HepG2 (cell line): ENCODE results near the gene CHAF1A. TPM values are rescaled to one million over a fixed set of nuclear protein-coding genes. Genes with fewer than 3 reads are reported as not detected.
A peak's percentile ranks its signal among the peaks of the same experiment; 100 is the strongest.

Source experiments
- ATAC-seq: fragments of 200-7000 bp; cut with Tn5 transposase; 3 replicates; pipeline ENCODE4 v1.9.1; 2020; ENCODE audit warnings: mild to moderate bottlenecking, moderate library complexity
- BruUV-seq: library from RNA; stranded (reverse); fragments of 400-500 nt; replicated peaks from 2 replicates; lab custom pipeline; 2021; lab: Mats Ljungman, UMichigan
- CTCF ChIA-PET: fragments of 300-600 bp; formaldehyde crosslinking; extraction: SDS; loops from one replicate; lab custom pipeline; 2021; ENCODE audit warnings: low total read pairs, inconsistent platforms, low intra/inter-chr PET ratio; lab: Yijun Ruan, JAX
- POLR2A ChIA-PET: fragments of 350-600 bp; sonication (Branson Sonifier 250); formaldehyde crosslinking; loops from one replicate; lab custom pipeline; 2020; ENCODE audit warnings: antibody characterized with exemption, inconsistent platforms; lab: Yijun Ruan, JAX
- DNase-seq: peaks from one replicate; pipeline ENCODE4 v3.0.0-alpha.2; 2015; ENCODE audit warnings: low spot score
- FAIRE-seq: peaks from 3 replicates; lab custom pipeline; 2011; peaks lifted over from hg19 to GRCh38; lab: Jason Lieb, UNC
- H2AFZ ChIP-seq: one replicate; pipeline ENCODE4 v1.6.1; 2011; ENCODE audit warnings: low read length, inconsistent platforms
- H3K27ac ChIP-seq: fragments of 300-600 bp; 3 replicates; pipeline ENCODE4 v1.8.0; 2011; ENCODE audit warnings: mixed run types, mild to moderate bottlenecking, mixed read lengths, low read length, inconsistent platforms; ENCODE audit not compliant: insufficient read depth; ENCODE audit errors: extremely low read length
- H3K27me3 ChIP-seq, 2 experiments: fragments of 200-600 bp in 1 of 2; 2 replicates in 1 of 2; 3 replicates in 1 of 2; pipeline versions ENCODE4 v1.6.0 to v1.8.0; 2011; ENCODE audit warnings: low read length in 2 of 2, mild to moderate bottlenecking in 2 of 2, moderate library complexity in 2 of 2, inconsistent platforms in 1 of 2; ENCODE audit not compliant: insufficient read depth in 2 of 2, control insufficient read depth in 1 of 2
- H3K36me3 ChIP-seq, 2 experiments: fragments of 200-600 bp in 1 of 2; replicated peaks in 1 of 2; 2 replicates in 1 of 2; 3 replicates in 1 of 2; pipeline versions ENCODE4 v1.5.1 to v1.8.0; 2011; ENCODE audit warnings: low read length in 2 of 2, inconsistent platforms in 1 of 2; ENCODE audit not compliant: insufficient read depth in 2 of 2, control insufficient read depth in 1 of 2
- H3K4me1 ChIP-seq: 2 replicates; pipeline ENCODE4 v1.5.1; 2012; ENCODE audit warnings: low read length, inconsistent platforms; ENCODE audit not compliant: insufficient read depth
- H3K4me2 ChIP-seq: 2 replicates; pipeline ENCODE4 v1.6.0; 2011; ENCODE audit warnings: low read depth, low read length, inconsistent platforms
- H3K4me3 ChIP-seq, 3 experiments: fragments of 200-600 bp in 1 of 3; sonication (generic), shearing (Covaris generic) in 1 of 3; replicated peaks in 1 of 3; 2 replicates each; pipeline ENCODE4 v1.5.1; 2011 to 2016; ENCODE audit warnings: low read length in 3 of 3, inconsistent platforms in 2 of 3, low read depth in 2 of 3, mild to moderate bottlenecking in 2 of 3, control low read depth in 1 of 3, mixed read lengths in 1 of 3; ENCODE audit not compliant: insufficient read depth in 1 of 3
- H3K79me2 ChIP-seq: one replicate; pipeline ENCODE4 v1.6.1; 2011; ENCODE audit warnings: low read length, inconsistent platforms; ENCODE audit not compliant: insufficient read depth
- H3K9ac ChIP-seq: 2 replicates; pipeline ENCODE4 v1.6.0; 2011; ENCODE audit warnings: mild to moderate bottlenecking, low read depth, low read length, inconsistent platforms; ENCODE audit not compliant: insufficient read depth
- H3K9me3 ChIP-seq: 2 replicates; pipeline ENCODE4 v1.5.1; 2012; ENCODE audit warnings: mild to moderate bottlenecking, low read length
- H4K20me1 ChIP-seq: 2 replicates; pipeline ENCODE4 v1.6.0; 2011; ENCODE audit warnings: inconsistent platforms, mild to moderate bottlenecking, low read length, moderate library complexity; ENCODE audit not compliant: insufficient read depth
- ATF7 ChIP-seq, 2 experiments: fragments of 450-650 bp in 1 of 2; sonication (generic) in 1 of 2; formaldehyde crosslinking in 1 of 2; IDR thresholded peaks; 2 replicates each; pipeline versions ENCODE4 v1.4.0 to v1.6.1; 2016 to 2020; ENCODE audit warnings: antibody characterized with exemption in 1 of 2, mild to moderate bottlenecking in 1 of 2, missing genetic modification reagents in 1 of 2
- GPN1 ChIP-seq: sonication (generic); formaldehyde crosslinking; IDR thresholded peaks from 2 replicates; pipeline ENCODE4 v1.5.1; 2020; ENCODE audit warnings: missing genetic modification reagents, borderline replicate concordance
- HMG20A ChIP-seq: IDR thresholded peaks from 2 replicates; pipeline ENCODE4 v1.6.1; 2016; ENCODE audit warnings: borderline replicate concordance
- HNRNPK ChIP-seq: fragments of 200-400 bp; formaldehyde crosslinking; IDR thresholded peaks from 2 replicates; pipeline ENCODE4 v1.6.1; 2018; ENCODE audit warnings: low read length, low read depth, moderate library complexity, mild to moderate bottlenecking; ENCODE audit not compliant: poor library complexity, severe bottlenecking
- HNRNPL ChIP-seq: fragments of 200-400 bp; formaldehyde crosslinking; IDR thresholded peaks from 2 replicates; pipeline ENCODE4 v1.6.1; 2017; ENCODE audit warnings: mild to moderate bottlenecking, low read depth, low read length
- MAFF ChIP-seq: IDR thresholded peaks from 2 replicates; pipeline ENCODE4 v1.6.1; 2011; ENCODE audit warnings: low read depth, low read length, improper control_type of control experiment
- MAFK ChIP-seq, 2 experiments: IDR thresholded peaks in 1 of 2; conservative IDR thresholded peaks in 1 of 2; 2 replicates each; pipeline ENCODE4 v1.6.1; 2011; ENCODE audit warnings: improper control_type of control experiment in 2 of 2, low read length in 2 of 2
- MXI1 ChIP-seq: IDR thresholded peaks from 3 replicates; pipeline ENCODE4 v1.6.1; 2012; ENCODE audit warnings: low read depth, low read length, inconsistent platforms, borderline replicate concordance
- ZNF121 ChIP-seq: sonication (generic); formaldehyde crosslinking; IDR thresholded peaks from 2 replicates; pipeline ENCODE4 v1.5.0; 2020; ENCODE audit warnings: mild to moderate bottlenecking, missing genetic modification reagents
- ZNF207 ChIP-seq: fragments of 450-650 bp; IDR thresholded peaks from 2 replicates; pipeline ENCODE4 v1.6.1; 2016; ENCODE audit warnings: antibody characterized with exemption, borderline replicate concordance
- ZNF3 ChIP-seq: IDR thresholded peaks from 2 replicates; pipeline ENCODE4 v1.7.0; 2017; ENCODE audit warnings: inconsistent platforms
- ZNF547 ChIP-seq: sonication (generic); formaldehyde crosslinking; IDR thresholded peaks from 2 replicates; pipeline ENCODE4 v1.5.1; 2020; ENCODE audit warnings: mild to moderate bottlenecking, missing genetic modification reagents
- ZNF550 ChIP-seq: sonication (generic); formaldehyde crosslinking; IDR thresholded peaks from 2 replicates; pipeline ENCODE4 v1.4.0; 2020; ENCODE audit warnings: mild to moderate bottlenecking, missing genetic modification reagents, borderline replicate concordance
- ZSCAN9 ChIP-seq: IDR thresholded peaks from 2 replicates; pipeline ENCODE4 v1.6.1; 2016; ENCODE audit warnings: borderline replicate concordance
- WGBS: methylation state at CpG from one replicate; pipeline ENCODE4 v1.1.6; 2017; ENCODE audit warnings: low lambda C conversion rate; 5-methylcytosine and 5-hydroxymethylcytosine counted together
- in situ Hi-C: cut with HindIII; loops from 2 replicates; pipeline ENCODE4 v1.10.0; 2017; ENCODE audit warnings: low pct_unique_long_range_greater_than_20kb; ENCODE audit not compliant: extremely low pct_ligation_motif_present
- intact Hi-C: fragments of 100-400 bp; cut with micrococcal nuclease; formaldehyde crosslinking; loops from one replicate; pipeline ENCODE4 v1.10.0; 2022; ENCODE audit not compliant: unreplicated experiment
- polyA plus RNA-seq, 8 experiments: library from polyadenylated mRNA; depleted of rRNA in 3 of 8; stranded (reverse) in 7 of 8; unstranded in 1 of 8; fragments of >200 nt; fragmentation: Illumina TruSeq in 4 of 8; extraction: Trizol in 4 of 8; gene quantifications; 2 replicates each; pipeline versions ENCODE4 v1.2.1 to v1.2.3, GENCODE V29; 2011 to 2016; ENCODE audit warnings: low read depth in 4 of 8, missing spikeins in 1 of 8, mixed read lengths in 1 of 8; ENCODE audit not compliant: insufficient read depth in 1 of 8
- total RNA-seq, 5 experiments: library from RNA; depleted of rRNA; stranded (reverse); fragments of >200 nt; fragmentation: Illumina TruSeq; extraction: Trizol; gene quantifications; 2 replicates each; pipeline ENCODE4 v1.2.3, GENCODE V29; 2016; ENCODE audit warnings: low read depth in 1 of 5
- TF ChIP-seq, protein P1 (sequence below): sonication (generic); formaldehyde crosslinking; IDR thresholded peaks from 2 replicates; pipeline ENCODE4 v1.4.0; 2020; ENCODE audit warnings: mild to moderate bottlenecking, missing genetic modification reagents
- TF ChIP-seq, protein P2 (sequence below): sonication (generic); formaldehyde crosslinking; IDR thresholded peaks from 2 replicates; pipeline ENCODE4 v1.5.0; 2020; ENCODE audit warnings: missing genetic modification reagents

The CHAF1A gene
- total and polyA plus RNA-seq, 2 of the 13 experiments (the other 11 are each of a cell fraction or from before 2014, with no cell fraction given): 11.0 to 34.8 TPM

DNA sequence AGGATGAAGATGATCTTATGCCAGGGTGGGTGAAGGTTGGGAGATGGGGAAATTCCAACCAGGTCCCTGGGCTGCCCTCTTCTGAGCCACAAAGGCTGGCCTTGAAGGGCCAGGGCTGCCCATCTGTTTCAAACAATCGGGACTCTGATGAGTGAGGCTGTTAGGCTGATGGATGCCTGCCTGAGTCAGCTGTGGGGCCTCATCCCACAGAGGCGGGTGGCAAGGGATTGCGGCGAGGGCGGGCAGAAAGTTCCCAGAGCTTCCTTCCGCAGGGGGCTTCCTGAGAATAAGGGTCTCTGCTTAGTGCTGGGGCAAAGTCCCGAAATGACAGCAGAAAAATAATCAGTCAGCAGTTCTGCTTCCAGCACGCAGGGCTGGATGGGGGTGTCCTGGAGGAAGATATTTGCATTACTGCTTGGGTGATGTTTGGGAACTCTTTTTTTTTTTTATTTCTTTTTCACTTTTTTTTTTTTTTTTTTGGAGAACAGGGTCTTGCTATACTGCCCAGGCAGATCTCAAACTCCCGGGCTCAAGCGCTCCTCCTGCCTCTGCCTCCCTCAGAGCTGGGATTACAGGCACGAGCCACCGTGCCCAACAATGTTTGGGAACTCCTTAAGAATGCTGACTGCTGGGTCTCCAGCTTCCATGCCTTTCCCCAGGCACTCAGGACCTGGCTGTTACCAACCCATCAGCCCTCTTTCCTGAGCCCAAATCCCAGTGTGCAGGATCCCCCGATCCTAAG lies 16.2 kb upstream of the CHAF1A start:
- intact Hi-C loops (no loop called here), in situ Hi-C loops (no loop called here)
- H3K4me1 ChIP-seq: peaks cover 58% of the 10 kb centered on the region

DNA sequence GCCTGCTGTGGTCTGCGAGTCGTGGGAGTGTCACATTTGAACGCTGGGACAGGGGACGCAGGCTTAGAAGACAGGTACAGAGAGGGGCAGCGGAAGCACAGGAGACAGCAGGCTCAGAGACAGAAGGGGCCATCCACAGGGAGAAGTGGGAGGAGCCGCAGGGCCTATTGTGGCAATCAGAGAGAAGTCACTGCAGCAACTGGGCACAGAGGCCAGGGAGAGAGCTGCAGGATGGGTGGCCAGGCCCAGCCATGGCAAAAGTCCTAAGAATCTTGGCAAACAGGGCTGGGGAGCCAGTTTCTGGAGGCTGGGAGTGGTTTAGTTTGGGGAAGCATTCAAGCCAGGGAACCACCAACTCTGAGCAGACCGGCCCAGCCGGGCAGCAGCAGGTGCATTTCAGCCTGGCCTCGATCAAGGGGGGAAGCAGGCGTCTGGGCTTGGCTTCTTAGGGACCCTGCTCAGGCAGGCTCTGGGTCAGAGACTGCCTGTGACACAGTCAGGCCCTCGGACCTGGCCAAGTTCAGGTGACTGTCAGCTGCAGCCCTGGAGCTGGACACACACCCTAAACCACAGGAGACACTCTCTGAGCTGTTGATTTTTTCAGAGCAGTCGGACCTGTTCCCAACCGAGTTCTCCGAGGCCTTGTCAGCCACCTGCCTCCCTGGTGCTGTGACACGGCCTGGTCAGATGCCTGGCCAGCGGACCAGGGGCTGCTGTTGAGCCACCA lies 13.9 kb upstream of the CHAF1A start:
- POLR2A ChIA-PET: interaction anchor here (1.0 to 1.9 kb wide), 2 partner anchors 13 to 14 kb away, joined by 3 to 6 read pairs; no protein-coding TSS in a partner anchor
- no peaks in the 10 kb centered on the region; a peak in 1 of 5 replicates for H3K27me3 ChIP-seq
- peak overlapping the region; percentile 24; the same call in 1 of the 2 replicates for H3K9ac ChIP-seq
- in situ Hi-C loops: no loop called here
- no peak for ATAC-seq
- CTCF ChIA-PET: no interaction called here
- peaks cover 81% of the 10 kb centered on the region for H3K4me1 ChIP-seq
- H3K4me3 ChIP-seq: no peak overlapping the region
- DNase-seq: no peak
- BruUV-seq: no TSS peak
- H4K20me1 ChIP-seq: peaks cover 23% of the 10 kb centered on the region; the same call in 1 of the 2 replicates
- WGBS: 90% methylated on average over 6 of the region's 16 CpGs
- no peak overlapping the region for H3K4me2 ChIP-seq
- peaks cover 9 to 22% of the 10 kb centered on the region in 2 experiments for H3K36me3 ChIP-seq
- no peaks in the 10 kb centered on the region for H3K9me3 ChIP-seq
- no peak overlapping the region for H3K27ac ChIP-seq
- peaks cover 90% of the 10 kb centered on the region for H3K79me2 ChIP-seq
- FAIRE-seq: no peak
- intact Hi-C loops: no loop called here
- H2AFZ ChIP-seq: no peak overlapping the region
- TF ChIP-seq GPN1 (no peak), HNRNPK (no peak), ZNF3 (CRISPR knock-in tag) (no peak), ZNF550 (CRISPR knock-in tag) (no peak), ATF7 (IDR thresholded peaks at IDR 0.05) (no peak), ATF7 (CRISPR knock-in tag; IDR thresholded peaks at IDR 0.05) (no peak)
- TF ChIP-seq, protein P1, sequence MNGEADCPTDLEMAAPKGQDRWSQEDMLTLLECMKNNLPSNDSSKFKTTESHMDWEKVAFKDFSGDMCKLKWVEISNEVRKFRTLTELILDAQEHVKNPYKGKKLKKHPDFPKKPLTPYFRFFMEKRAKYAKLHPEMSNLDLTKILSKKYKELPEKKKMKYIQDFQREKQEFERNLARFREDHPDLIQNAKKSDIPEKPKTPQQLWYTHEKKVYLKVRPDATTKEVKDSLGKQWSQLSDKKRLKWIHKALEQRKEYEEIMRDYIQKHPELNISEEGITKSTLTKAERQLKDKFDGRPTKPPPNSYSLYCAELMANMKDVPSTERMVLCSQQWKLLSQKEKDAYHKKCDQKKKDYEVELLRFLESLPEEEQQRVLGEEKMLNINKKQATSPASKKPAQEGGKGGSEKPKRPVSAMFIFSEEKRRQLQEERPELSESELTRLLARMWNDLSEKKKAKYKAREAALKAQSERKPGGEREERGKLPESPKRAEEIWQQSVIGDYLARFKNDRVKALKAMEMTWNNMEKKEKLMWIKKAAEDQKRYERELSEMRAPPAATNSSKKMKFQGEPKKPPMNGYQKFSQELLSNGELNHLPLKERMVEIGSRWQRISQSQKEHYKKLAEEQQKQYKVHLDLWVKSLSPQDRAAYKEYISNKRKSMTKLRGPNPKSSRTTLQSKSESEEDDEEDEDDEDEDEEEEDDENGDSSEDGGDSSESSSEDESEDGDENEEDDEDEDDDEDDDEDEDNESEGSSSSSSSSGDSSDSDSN (CRISPR knock-in tag): 0 out of 2 replicates have a peak, but pooled peaks have one; percentile 20
- TF ChIP-seq, protein P2, sequence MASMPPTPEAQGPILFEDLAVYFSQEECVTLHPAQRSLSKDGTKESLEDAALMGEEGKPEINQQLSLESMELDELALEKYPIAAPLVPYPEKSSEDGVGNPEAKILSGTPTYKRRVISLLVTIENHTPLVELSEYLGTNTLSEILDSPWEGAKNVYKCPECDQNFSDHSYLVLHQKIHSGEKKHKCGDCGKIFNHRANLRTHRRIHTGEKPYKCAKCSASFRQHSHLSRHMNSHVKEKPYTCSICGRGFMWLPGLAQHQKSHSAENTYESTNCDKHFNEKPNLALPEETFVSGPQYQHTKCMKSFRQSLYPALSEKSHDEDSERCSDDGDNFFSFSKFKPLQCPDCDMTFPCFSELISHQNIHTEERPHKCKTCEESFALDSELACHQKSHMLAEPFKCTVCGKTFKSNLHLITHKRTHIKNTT (CRISPR knock-in tag): no peak

More for the DNA sequence above, 16.2 kb upstream of the CHAF1A start:
- Histone ChIP-seq H3K36me3 (peaks cover 11 to 24% of the 10 kb centered on the region in 2 experiments), H4K20me1 (peaks cover 20% of the 10 kb centered on the region; the same call in 1 of the 2 replicates), H3K79me2 (peaks cover 82% of the 10 kb centered on the region), H3K9me3 (no peaks in the 10 kb centered on the region), H3K27ac (peak overlapping the region; percentile 65), H3K4me3 (peak overlapping the region in 1 of 3 experiments; percentile 31; a peak in 1 of 6 replicates), H2AFZ (no peak overlapping the region), H3K9ac (0 out of 2 replicates have a peak overlapping the region, but pooled peaks have one; percentile 38), H3K4me2 (no peak overlapping the region; the same call in 1 of the 2 replicates), H3K27me3 (no peaks in the 10 kb centered on the region; a peak in 1 of 5 replicates)
- CTCF ChIA-PET: interaction anchor here (0.6 kb wide), 1 partner anchor 17 kb away, joined by 3 read pairs; no protein-coding TSS in a partner anchor
- TF ChIP-seq ZNF547: no peak
- TF ChIP-seq HMG20A (CRISPR knock-in tag): no peak
- TF ChIP-seq MAFF: peak; percentile 55; the same call in 1 of the 2 replicates
- TF ChIP-seq MXI1: 0 out of 3 replicates have a peak, but pooled peaks have one; percentile 21
- TF ChIP-seq ZNF121 (CRISPR knock-in tag): 0 out of 2 replicates have a peak, but pooled peaks have one; percentile 51
- peak; percentile 62 to 72 for TF ChIP-seq MAFK (conservative IDR thresholded peaks at IDR 0.05 in 1 of 2, IDR thresholded peaks at IDR 0.05 in 1 of 2; ENCODE audit: low read length in 2 of 2)
- no peak for TF ChIP-seq ZSCAN9 (CRISPR knock-in tag)
- TF ChIP-seq ZNF207: no peak
- 0 out of 2 replicates have a peak, but pooled peaks have one; percentile 64 for TF ChIP-seq HNRNPL
- FAIRE-seq (no peak), ATAC-seq (peak; percentile 6; the same call in 2 of the 3 replicates), DNase-seq (no peak)
- POLR2A ChIA-PET: interaction anchor here (2.6 kb wide), 1 partner anchor 11 kb away, joined by 19 read pairs; no protein-coding TSS in a partner anchor
- 87% methylated on average over 12 of the region's 13 CpGs for WGBS
- no TSS peak for BruUV-seq
